Measurements from ENCODE around the gene SLC30A2. TPM values are rescaled to one million over a fixed set of nuclear protein-coding genes. Genes with fewer than 3 reads are reported as not detected.
A peak's percentile ranks its signal among the peaks of the same experiment; 100 is the strongest.

The SLC30A2 gene
- total and polyA plus RNA-seq, 9 of the 15 experiments (the other 6 are each of a cell fraction or from before 2014, with no cell fraction given), result 0.01 to 0.18 (median 0.06) TPM; not detected in 3

DNA sequence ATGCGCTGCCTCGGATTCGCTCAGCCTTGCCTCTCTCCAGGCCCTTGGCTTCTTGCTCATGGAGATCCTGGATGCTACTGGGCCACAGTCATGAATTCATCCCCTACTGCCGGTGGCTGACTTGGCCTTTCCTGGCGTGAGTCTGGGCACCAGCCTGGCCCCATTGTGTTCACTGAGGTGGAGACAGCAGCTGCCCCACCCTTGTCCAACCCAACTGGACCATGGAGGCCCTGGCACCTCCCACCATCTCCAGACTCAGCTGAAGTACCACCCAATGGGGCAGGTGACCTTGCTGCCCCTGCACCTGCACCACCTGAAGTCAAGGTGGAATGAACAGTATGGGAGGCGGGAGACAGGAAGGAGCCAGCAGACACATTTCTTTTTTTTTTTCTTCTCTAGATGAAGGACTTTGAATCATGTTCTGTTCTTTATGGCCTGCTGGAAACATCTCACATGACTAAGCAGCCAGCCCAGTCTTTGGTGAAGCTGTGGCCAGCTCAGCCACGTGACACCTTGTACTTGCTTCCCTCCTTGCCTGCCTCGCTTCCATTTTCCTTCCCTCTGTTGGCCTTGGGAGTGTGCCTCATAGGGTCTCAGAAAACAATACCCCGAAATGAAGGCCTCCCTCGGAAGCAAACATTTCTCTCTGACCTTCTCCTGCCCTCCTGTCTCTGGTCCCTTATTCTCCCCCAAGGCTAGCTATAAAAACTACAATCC lies 3.8 kb upstream of the SLC30A2 start (continued):
- TF ChIP-seq, protein P1, sequence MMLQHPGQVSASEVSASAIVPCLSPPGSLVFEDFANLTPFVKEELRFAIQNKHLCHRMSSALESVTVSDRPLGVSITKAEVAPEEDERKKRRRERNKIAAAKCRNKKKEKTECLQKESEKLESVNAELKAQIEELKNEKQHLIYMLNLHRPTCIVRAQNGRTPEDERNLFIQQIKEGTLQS (IDR thresholded peaks at IDR 0.05), result no peak
- TF ChIP-seq, protein P1 (CRISPR knock-in tag; conservative IDR thresholded peaks at IDR 0.05), result no peak
- TF ChIP-seq CHD2 (IDR thresholded peaks at IDR 0.05; ENCODE audit: low read depth, low read length), result no peak
- TF ChIP-seq ZNF316 (IDR thresholded peaks at IDR 0.05), result peak; percentile 38; the same call in 1 of the 2 replicates
- TF ChIP-seq ETV1 (tag; conservative IDR thresholded peaks at IDR 0.05; ENCODE audit: low read depth), result 0 out of 2 replicates have a peak, but pooled peaks have one; percentile 30
- no peak for TF ChIP-seq ZSCAN29 (IDR thresholded peaks at IDR 0.05)
- TF ChIP-seq KAT2B (IDR thresholded peaks at IDR 0.05; ENCODE audit: low read depth, low read length), result no peak
- TF ChIP-seq, protein P2, sequence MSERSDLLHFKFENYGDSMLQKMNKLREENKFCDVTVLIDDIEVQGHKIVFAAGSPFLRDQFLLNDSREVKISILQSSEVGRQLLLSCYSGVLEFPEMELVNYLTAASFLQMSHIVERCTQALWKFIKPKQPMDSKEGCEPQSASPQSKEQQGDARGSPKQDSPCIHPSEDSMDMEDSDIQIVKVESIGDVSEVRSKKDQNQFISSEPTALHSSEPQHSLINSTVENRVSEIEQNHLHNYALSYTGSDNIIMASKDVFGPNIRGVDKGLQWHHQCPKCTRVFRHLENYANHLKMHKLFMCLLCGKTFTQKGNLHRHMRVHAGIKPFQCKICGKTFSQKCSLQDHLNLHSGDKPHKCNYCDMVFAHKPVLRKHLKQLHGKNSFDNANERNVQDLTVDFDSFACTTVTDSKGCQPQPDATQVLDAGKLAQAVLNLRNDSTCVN (CRISPR knock-in tag; IDR thresholded peaks at IDR 0.05), result 0 out of 2 replicates have a peak, but pooled peaks have one; percentile 20
- TF ChIP-seq CAMTA2 (CRISPR knock-in tag; conservative IDR thresholded peaks at IDR 0.05), result no peak
- TF ChIP-seq HMG20B (CRISPR knock-in tag; IDR thresholded peaks at IDR 0.05), result no peak
- TF ChIP-seq ZNF23 (CRISPR knock-in tag; IDR thresholded peaks at IDR 0.05), result peak; percentile 79; the same call in 1 of the 2 replicates
- TF ChIP-seq MCM2 (IDR thresholded peaks at IDR 0.05; ENCODE audit: low read depth), result no peak
- TF ChIP-seq KDM1A (IDR thresholded peaks at IDR 0.05), result no peak
- 0 out of 2 replicates have a peak, but pooled peaks have one; percentile 37 for TF ChIP-seq RHOXF2B (CRISPR knock-in tag; conservative IDR thresholded peaks at IDR 0.05)
- no peak for TF ChIP-seq RBM17 (IDR thresholded peaks at IDR 0.05; ENCODE audit: borderline replicate concordance, low read depth, low read length)
- TF ChIP-seq, protein P3, sequence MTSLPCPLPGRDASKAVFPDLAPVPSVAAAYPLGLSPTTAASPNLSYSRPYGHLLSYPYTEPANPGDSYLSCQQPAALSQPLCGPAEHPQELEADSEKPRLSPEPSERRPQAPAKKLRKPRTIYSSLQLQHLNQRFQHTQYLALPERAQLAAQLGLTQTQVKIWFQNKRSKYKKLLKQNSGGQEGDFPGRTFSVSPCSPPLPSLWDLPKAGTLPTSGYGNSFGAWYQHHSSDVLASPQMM (CRISPR knock-in tag; IDR thresholded peaks at IDR 0.05), result no peak
- TF ChIP-seq, protein P4, sequence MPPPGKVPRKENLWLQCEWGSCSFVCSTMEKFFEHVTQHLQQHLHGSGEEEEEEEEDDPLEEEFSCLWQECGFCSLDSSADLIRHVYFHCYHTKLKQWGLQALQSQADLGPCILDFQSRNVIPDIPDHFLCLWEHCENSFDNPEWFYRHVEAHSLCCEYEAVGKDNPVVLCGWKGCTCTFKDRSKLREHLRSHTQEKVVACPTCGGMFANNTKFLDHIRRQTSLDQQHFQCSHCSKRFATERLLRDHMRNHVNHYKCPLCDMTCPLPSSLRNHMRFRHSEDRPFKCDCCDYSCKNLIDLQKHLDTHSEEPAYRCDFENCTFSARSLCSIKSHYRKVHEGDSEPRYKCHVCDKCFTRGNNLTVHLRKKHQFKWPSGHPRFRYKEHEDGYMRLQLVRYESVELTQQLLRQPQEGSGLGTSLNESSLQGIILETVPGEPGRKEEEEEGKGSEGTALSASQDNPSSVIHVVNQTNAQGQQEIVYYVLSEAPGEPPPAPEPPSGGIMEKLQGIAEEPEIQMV (tag; conservative IDR thresholded peaks at IDR 0.05; ENCODE audit: low read depth), result peak; percentile 74; the same call in 1 of the 2 replicates
- no peak for TF ChIP-seq JUND (IDR thresholded peaks at IDR 0.05; ENCODE audit: borderline replicate concordance, low read depth, low read length)
- peak; percentile 69; the same call in 2 of the 3 replicates for TF ChIP-seq JUND (tag; IDR thresholded peaks at IDR 0.05; ENCODE audit: borderline replicate concordance, low read depth, low read length)
- no peak for TF ChIP-seq CBX8 (IDR thresholded peaks at IDR 0.05; ENCODE audit: borderline replicate concordance, extremely low read depth, low read depth, low read length, poor library complexity, severe bottlenecking)
- no peak for TF ChIP-seq ZNF785 (CRISPR knock-in tag; IDR thresholded peaks at IDR 0.05)
- no peak for TF ChIP-seq GABPB1 (CRISPR knock-in tag; IDR thresholded peaks at IDR 0.05)
- TF ChIP-seq, protein P5, sequence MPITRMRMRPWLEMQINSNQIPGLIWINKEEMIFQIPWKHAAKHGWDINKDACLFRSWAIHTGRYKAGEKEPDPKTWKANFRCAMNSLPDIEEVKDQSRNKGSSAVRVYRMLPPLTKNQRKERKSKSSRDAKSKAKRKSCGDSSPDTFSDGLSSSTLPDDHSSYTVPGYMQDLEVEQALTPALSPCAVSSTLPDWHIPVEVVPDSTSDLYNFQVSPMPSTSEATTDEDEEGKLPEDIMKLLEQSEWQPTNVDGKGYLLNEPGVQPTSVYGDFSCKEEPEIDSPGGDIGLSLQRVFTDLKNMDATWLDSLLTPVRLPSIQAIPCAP (CRISPR knock-in tag; IDR thresholded peaks at IDR 0.05; ENCODE audit: borderline replicate concordance), result no peak
- no peak for TF ChIP-seq BRF1 (IDR thresholded peaks at IDR 0.05; ENCODE audit: borderline replicate concordance, extremely low read depth, insufficient read length)
- no peak for TF ChIP-seq ZNF57 (CRISPR knock-in tag; IDR thresholded peaks at IDR 0.05)
